ENCODE measurements around the gene CHRDL2. TPM values are rescaled to one million over a fixed set of nuclear protein-coding genes. Genes with fewer than 3 reads are reported as not detected.

The CHRDL2 gene
- total and polyA plus RNA-seq, 4 donors, result 0.23 to 14.5 (median 4.1) TPM; not detected in 1

DNA sequence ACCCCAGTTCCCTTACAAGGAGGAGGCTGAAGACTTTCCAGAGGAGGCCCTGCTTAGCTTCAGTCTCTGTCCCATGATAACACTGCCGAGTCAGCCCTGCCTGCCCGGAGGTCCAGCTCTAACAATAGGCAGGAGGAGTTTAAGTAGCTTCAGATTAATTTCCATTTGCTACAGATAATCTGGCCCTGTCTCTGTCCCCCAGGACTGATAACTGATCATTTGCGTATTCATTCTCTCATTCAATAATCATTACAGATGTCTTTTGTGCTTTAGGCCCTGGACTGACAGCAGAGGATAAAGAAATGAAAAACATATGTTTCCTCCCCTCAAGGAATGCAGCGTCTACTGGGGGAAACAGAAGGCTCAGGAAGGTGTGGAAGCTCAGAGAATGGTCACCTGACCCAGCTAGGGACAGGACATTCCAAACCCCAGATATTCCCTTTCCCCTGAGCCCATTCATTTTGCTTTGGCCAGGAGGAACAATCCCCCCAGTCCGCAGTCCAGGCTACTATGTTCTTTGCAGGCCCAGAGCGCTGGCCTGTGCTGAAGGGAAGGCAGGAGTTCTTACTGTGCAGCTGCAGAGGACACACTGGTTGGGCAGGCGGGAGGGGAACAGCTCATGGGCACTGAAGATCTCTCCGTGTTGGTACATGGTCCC is 20.8 kb downstream of the CHRDL2 start:
- Histone ChIP-seq H3K27ac (ENCODE audit: low read depth in 1 of 2, low read length in 2 of 2) (no peak overlapping the region), H3K4me1 (ENCODE audit: control insufficient read depth in 1 of 2, insufficient read depth in 2 of 2, low read length in 2 of 2) (no peaks in the 10 kb centered on the region), H3K36me3 (ENCODE audit: control insufficient read depth in 1 of 2, insufficient read depth in 2 of 2, low read length in 1 of 2) (no peaks in the 10 kb centered on the region), H3K9me3 (ENCODE audit: control insufficient read depth, low read length) (no peaks in the 10 kb centered on the region), H3K4me3 (ENCODE audit: low read length in 2 of 2) (no peak overlapping the region), H3K27me3 (ENCODE audit: control insufficient read depth in 1 of 2, insufficient read depth in 2 of 2, low read length in 1 of 2) (no peaks in the 10 kb centered on the region)
- 62 to 64% methylated on average over 8 of the region's 8 CpGs for WGBS, 2 donors
- ATAC-seq (ENCODE audit: low FRiP score) (no peak), DNase-seq (no peak)
- intact Hi-C loops (cut with DNase I), result no loop called here

DNA sequence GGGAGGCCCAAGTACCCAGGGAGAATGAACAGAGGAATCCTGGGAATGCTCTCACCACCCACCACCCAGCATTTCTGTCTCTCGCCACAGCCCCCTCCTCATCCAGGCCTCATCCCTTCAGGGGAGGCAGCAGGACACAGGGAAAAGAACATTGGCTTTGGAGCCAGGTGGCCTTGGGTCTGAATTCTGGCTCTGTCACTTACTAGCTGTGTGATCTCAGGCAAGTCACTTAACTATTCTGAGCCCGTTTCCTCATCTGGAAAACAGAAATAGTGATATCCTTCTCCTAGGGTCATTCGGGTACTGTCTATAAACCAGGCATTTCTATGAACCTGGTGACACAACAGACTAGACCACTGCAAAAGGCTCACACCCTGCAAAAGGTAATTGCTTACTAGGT is 22.1 kb downstream of the CHRDL2 start:
- intact Hi-C loops (cut with DNase I), result no loop called here
- no peak for ATAC-seq (ENCODE audit: low FRiP score)
- Histone ChIP-seq H3K27ac (ENCODE audit: low read depth in 1 of 2, low read length in 2 of 2) (no peak overlapping the region), H3K27me3 (ENCODE audit: control insufficient read depth in 1 of 2, insufficient read depth in 2 of 2, low read length in 1 of 2) (no peaks in the 10 kb centered on the region), H3K4me3 (ENCODE audit: low read length in 2 of 2) (no peak overlapping the region), H3K4me1 (ENCODE audit: control insufficient read depth in 1 of 2, insufficient read depth in 2 of 2, low read length in 2 of 2) (no peaks in the 10 kb centered on the region), H3K9me3 (ENCODE audit: control insufficient read depth, low read length) (no peaks in the 10 kb centered on the region), H3K36me3 (ENCODE audit: control insufficient read depth in 1 of 2, insufficient read depth in 2 of 2, low read length in 1 of 2) (no peaks in the 10 kb centered on the region)
- WGBS, 2 donors, result 63 to 64% methylated on average over 3 of the region's 3 CpGs
- DNase-seq, result no peak

DNA sequence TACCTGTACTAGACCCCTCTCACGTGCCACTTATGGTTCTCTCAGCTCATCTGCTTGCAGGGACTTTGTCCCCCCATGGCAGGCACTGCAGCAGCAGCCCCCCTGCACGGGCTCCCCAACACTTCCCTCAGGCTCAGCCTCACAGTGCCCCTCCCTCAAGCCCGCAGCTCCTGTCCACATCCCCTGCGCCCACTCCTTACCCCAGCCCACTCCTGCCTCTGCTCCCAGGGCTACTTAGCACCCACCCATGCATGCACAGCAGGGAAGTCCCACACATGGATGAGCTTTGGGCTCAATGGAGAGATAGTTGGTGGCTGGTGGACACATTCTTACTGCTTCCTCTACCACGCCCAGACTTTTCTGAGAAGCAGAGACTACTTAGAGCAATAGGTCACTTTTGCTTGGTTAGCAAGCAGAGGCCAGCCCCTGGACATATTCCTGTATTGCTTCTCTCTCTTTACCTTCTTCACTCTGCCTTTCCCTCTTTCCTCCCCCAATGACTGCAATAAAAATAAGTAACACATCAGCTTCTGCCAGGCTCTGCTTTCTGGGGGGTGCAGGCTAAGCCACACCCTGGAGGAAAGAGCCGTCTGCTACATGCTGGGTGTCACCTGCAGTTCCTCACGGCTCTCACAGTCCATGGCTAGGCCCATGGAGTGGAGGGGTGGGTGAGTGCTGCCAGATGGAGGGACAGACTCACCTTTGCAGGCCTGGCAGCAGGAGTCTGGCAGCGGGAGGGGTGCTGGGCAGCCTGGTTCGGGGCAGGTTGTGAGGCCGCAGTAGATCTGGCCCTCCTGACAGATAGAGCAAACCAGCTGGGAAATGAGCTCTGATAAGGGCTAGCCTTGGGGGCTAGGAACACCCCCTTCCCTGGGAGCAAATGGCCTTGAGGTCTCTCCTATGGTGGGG is 23.4 kb downstream of the CHRDL2 start:
- intact Hi-C loops (cut with DNase I), result no loop called here
- H3K36me3 ChIP-seq (ENCODE audit: control insufficient read depth in 1 of 2, insufficient read depth in 2 of 2, low read length in 1 of 2), result no peaks in the 10 kb centered on the region
- no peaks in the 10 kb centered on the region for H3K9me3 ChIP-seq (ENCODE audit: control insufficient read depth, low read length)
- no peak overlapping the region for H3K4me3 ChIP-seq (ENCODE audit: low read length in 2 of 2)
- ATAC-seq (ENCODE audit: low FRiP score), result no peak
- no peak for DNase-seq
- no peaks in the 10 kb centered on the region for H3K4me1 ChIP-seq (ENCODE audit: control insufficient read depth in 1 of 2, insufficient read depth in 2 of 2, low read length in 2 of 2)
- H3K27me3 ChIP-seq (ENCODE audit: control insufficient read depth in 1 of 2, insufficient read depth in 2 of 2, low read length in 1 of 2), result no peaks in the 10 kb centered on the region
- WGBS, 2 donors, result 87 to 94% methylated on average over 10 of the region's 10 CpGs
- H3K27ac ChIP-seq (ENCODE audit: low read depth in 1 of 2, low read length in 2 of 2), result no peak overlapping the region

DNA sequence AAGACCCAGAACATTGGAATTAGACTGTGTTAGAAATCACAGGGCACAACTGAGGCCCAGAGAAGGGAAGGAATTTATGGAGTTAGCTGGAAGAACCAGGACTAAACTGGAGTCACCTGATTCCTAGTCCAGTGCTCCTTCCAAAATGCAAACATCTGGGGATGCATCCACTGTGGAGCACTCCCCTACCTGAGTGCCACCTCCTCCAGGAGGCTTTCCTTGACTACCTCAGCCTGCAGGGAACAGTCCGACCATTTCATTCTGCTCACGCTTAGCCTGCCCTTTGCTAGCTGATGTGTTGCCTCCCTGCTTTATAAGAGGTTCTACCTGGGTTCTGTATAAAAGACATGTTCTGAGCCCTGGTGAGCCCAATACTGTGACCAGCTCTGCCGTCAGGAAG is 24.0 kb downstream of the CHRDL2 start:
- H3K27ac ChIP-seq (ENCODE audit: low read depth in 1 of 2, low read length in 2 of 2), result no peak overlapping the region
- 96 to 97% methylated on average over 3 of the region's 3 CpGs for WGBS, 2 donors
- H3K9me3 ChIP-seq (ENCODE audit: control insufficient read depth, low read length), result no peaks in the 10 kb centered on the region
- intact Hi-C loops (cut with DNase I), result no loop called here
- H3K4me3 ChIP-seq (ENCODE audit: low read length in 2 of 2), result no peak overlapping the region
- ATAC-seq (ENCODE audit: low FRiP score), result no peak
- H3K27me3 ChIP-seq (ENCODE audit: control insufficient read depth in 1 of 2, insufficient read depth in 2 of 2, low read length in 1 of 2), result no peaks in the 10 kb centered on the region
- no peaks in the 10 kb centered on the region for H3K36me3 ChIP-seq (ENCODE audit: control insufficient read depth in 1 of 2, insufficient read depth in 2 of 2, low read length in 1 of 2)
- no peak for DNase-seq
- no peaks in the 10 kb centered on the region for H3K4me1 ChIP-seq (ENCODE audit: control insufficient read depth in 1 of 2, insufficient read depth in 2 of 2, low read length in 2 of 2)

DNA sequence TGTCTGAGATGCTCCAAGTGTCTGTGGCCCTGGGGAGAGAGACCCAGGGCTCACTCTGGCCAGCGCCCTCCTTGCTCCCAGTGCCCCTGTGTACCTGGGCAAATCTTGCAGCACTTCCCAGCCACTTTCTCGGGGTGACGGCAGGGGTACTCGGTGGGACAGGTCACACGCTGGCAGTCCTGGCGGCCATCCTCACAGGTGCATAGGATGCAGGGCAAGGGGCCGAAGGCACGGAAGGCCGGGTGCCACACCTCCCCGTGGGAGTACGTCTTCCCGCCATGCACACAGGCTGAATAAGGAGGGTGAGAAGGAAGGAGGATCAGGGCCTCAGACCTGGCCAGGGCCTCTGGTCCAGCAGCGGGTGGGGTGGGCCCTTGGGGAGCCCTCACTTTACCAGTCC is 28.0 kb downstream of the CHRDL2 start:
- Histone ChIP-seq H3K36me3 (ENCODE audit: control insufficient read depth in 1 of 2, insufficient read depth in 2 of 2, low read length in 1 of 2) (no peaks in the 10 kb centered on the region), H3K4me3 (ENCODE audit: low read length in 2 of 2) (no peak overlapping the region), H3K27ac (ENCODE audit: low read depth in 1 of 2, low read length in 2 of 2) (no peak overlapping the region), H3K27me3 (ENCODE audit: control insufficient read depth in 1 of 2, insufficient read depth in 2 of 2, low read length in 1 of 2) (no peaks in the 10 kb centered on the region), H3K4me1 (ENCODE audit: control insufficient read depth in 1 of 2, insufficient read depth in 2 of 2, low read length in 2 of 2) (no peaks in the 10 kb centered on the region), H3K9me3 (ENCODE audit: control insufficient read depth, low read length) (no peaks in the 10 kb centered on the region)
- 95 to 98% methylated on average over 10 to 13 of the region's 13 CpGs for WGBS, 2 donors
- intact Hi-C loops (cut with DNase I), result loop anchor here in 1 of 2 donors (2.0 kb wide), 1 partner anchor 20 kb away; no protein-coding TSS in a partner anchor
- ATAC-seq (ENCODE audit: low FRiP score) (no peak), DNase-seq (no peak)

DNA sequence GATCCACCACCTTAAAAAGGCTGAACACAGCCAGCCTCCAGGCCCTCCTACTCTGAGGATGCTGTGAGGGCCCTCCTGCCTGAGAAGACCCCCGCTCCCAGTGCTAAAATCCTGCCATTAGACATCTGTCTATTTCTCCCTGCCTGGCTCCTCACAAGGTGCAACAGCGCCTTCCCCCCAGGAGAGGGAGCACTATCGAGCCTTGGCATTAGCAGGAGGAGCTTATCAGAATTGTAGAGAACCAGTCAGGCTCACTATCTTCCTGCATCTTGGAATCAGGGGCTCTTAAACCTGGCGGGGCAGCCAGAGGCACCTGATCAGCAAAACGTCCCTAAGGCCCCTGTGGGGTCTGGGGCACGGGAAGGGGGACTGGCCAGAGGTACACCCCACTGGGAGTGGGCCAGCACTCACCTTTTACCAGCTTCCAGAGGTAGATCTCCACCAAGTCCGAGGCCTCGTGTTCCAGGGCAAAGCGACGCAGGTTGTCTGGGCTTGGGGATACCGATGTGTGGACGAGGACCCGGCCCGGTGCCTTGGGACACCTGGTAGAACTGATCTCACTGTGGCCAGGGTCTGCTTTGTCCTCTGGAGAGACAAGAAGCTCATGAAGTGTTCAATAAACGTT is 28.7 kb downstream of the CHRDL2 start:
- WGBS, 2 donors, result 48 to 49% methylated on average over 15 of the region's 15 CpGs
- H3K27ac ChIP-seq (ENCODE audit: low read depth in 1 of 2, low read length in 2 of 2), result no peak overlapping the region
- H3K4me3 ChIP-seq (ENCODE audit: low read length in 2 of 2), result no peak overlapping the region
- DNase-seq, result peak in 1 of 2 donors; percentile 76
- H3K27me3 ChIP-seq (ENCODE audit: control insufficient read depth in 1 of 2, insufficient read depth in 2 of 2, low read length in 1 of 2), result no peaks in the 10 kb centered on the region
- no peaks in the 10 kb centered on the region for H3K9me3 ChIP-seq (ENCODE audit: control insufficient read depth, low read length)
- ATAC-seq (ENCODE audit: low FRiP score), result peak; percentile 76
- H3K4me1 ChIP-seq (ENCODE audit: control insufficient read depth in 1 of 2, insufficient read depth in 2 of 2, low read length in 2 of 2), result no peaks in the 10 kb centered on the region
- no peaks in the 10 kb centered on the region for H3K36me3 ChIP-seq (ENCODE audit: control insufficient read depth in 1 of 2, insufficient read depth in 2 of 2, low read length in 1 of 2)
- intact Hi-C loops (cut with DNase I), result loop anchor here in 1 of 2 donors (2.0 kb wide), 1 partner anchor 20 kb away; no protein-coding TSS in a partner anchor

DNA sequence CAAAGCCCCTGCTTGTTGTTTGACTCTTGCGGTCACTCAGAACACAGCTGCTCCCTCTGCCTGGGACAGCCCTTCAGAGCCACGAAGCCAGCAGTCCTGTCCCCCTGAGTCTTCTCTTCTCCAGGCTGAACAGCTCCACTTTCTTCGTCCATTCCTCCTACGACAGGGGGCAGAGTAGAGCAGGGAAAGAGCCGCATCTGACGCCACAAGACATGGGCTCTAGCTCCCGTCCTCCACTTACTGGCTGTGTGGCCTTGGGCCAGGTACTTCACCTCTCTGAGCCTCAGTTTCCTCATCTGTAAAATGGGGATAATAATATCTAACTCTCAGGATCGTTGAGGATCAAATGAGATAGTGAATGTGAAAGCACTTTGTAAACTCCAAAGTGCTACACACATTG is 29.9 kb downstream of the CHRDL2 start:
- Histone ChIP-seq H3K27me3 (ENCODE audit: control insufficient read depth in 1 of 2, insufficient read depth in 2 of 2, low read length in 1 of 2) (no peaks in the 10 kb centered on the region), H3K4me3 (ENCODE audit: low read length in 2 of 2) (no peak overlapping the region), H3K9me3 (ENCODE audit: control insufficient read depth, low read length) (no peaks in the 10 kb centered on the region), H3K36me3 (ENCODE audit: control insufficient read depth in 1 of 2, insufficient read depth in 2 of 2, low read length in 1 of 2) (no peaks in the 10 kb centered on the region), H3K27ac (ENCODE audit: low read depth in 1 of 2, low read length in 2 of 2) (no peak overlapping the region), H3K4me1 (ENCODE audit: control insufficient read depth in 1 of 2, insufficient read depth in 2 of 2, low read length in 2 of 2) (no peaks in the 10 kb centered on the region)
- ATAC-seq (ENCODE audit: low FRiP score), result no peak
- DNase-seq, result no peak
- 64 to 65% methylated on average over 8 of the region's 8 CpGs for WGBS, 2 donors
- intact Hi-C loops (cut with DNase I), result loop anchor here in 1 of 2 donors (2.0 kb wide), 1 partner anchor 25 kb away; no protein-coding TSS in a partner anchor

DNA sequence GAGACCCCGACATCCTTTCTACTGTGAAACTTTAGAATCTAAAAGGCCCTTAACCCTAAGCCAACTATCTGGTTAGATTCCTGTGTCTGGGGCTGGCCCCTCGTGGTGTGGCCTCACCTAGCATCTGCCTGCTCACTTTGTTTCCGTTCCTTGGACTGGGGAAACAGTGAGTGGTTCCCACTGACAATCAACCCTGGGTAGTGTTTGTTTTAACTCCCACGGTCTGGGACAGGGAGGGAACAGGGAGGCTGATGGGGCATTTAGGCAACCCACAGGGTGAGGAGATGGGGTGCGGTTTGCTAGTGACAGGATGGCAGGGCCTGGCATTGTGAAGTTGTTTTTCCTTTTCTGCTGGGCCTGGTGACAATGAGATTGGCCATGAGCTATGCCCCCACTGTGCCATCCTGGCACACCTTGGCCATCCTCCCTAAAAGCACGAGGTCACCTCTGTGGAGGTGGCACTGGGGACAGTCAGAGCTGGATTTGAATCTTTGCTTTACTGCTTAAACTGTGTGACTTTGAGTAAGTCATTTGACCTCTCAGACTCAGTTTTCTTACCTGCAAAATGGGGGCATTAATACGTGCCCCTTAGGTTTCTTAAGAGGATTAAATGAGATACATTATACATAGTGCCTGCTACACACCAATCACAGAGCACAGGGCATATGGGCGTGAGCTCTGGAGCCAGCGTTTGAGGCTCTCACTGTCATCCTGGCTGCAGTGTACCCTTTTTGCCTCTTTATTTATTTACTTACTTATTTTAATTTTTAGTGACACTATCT is 31.4 kb downstream of the CHRDL2 start:
- intact Hi-C loops (cut with DNase I), result loop anchor here in 1 of 2 donors (2.0 kb wide), 1 partner anchor 27 kb away; no protein-coding TSS in a partner anchor
- Histone ChIP-seq H3K27me3 (ENCODE audit: control insufficient read depth in 1 of 2, insufficient read depth in 2 of 2, low read length in 1 of 2) (no peaks in the 10 kb centered on the region), H3K27ac (ENCODE audit: low read depth in 1 of 2, low read length in 2 of 2) (no peak overlapping the region), H3K4me3 (ENCODE audit: low read length in 2 of 2) (no peak overlapping the region), H3K36me3 (ENCODE audit: control insufficient read depth in 1 of 2, insufficient read depth in 2 of 2, low read length in 1 of 2) (no peaks in the 10 kb centered on the region), H3K9me3 (ENCODE audit: control insufficient read depth, low read length) (no peaks in the 10 kb centered on the region), H3K4me1 (ENCODE audit: control insufficient read depth in 1 of 2, insufficient read depth in 2 of 2, low read length in 2 of 2) (no peaks in the 10 kb centered on the region)
- ATAC-seq (ENCODE audit: low FRiP score) (no peak), DNase-seq (no peak)
- WGBS, 2 donors, result 85 to 86% methylated on average over 9 of the region's 9 CpGs
